Astrocyte (in vitro differentiated cells and primary cell): Measurements from ENCODE around the gene CLEC2B.

Experiments used
- CTCF ChIP-seq: IDR thresholded peaks from 2 replicates; pipeline ENCODE4 v1.5.1; 2011; ENCODE audit warnings: low read depth, mild to moderate bottlenecking, inconsistent platforms, low read length, moderate library complexity; ENCODE audit not compliant: insufficient read depth
- EZH2 ChIP-seq: IDR thresholded peaks from 2 replicates; pipeline ENCODE4 v1.6.1; 2012; ENCODE audit warnings: mild to moderate bottlenecking, low read length, inconsistent platforms; ENCODE audit not compliant: insufficient read depth

DNA sequence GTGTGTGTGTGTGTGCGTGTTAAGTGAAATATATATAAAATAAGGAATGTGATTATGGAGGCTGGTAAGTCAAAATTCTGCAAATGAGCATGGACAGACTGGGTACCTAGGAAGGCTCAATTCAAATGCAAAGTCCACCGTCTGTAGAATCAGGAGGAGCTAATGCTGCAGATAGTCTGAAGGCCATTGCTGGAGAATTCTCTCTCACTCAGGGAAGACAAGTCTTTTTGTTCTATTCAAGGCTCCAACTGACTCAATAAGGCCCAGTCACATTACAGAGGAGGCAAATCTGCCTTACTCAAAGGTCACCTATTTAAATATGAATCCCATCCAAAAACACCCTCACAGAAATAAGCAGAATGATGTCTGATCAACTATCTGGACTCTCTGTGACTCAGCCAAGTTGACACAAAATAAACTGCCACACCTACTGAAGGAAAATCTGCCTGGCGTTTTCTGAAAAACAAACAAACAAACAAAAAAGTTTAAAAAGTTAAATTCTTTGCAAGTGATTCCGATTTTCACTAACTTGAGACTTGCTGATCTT, 11.5 kb upstream of the CLEC2B start:
- TF ChIP-seq CTCF: no peak
- TF ChIP-seq EZH2: no peak
